Spleen (tissue), 11 donors: ENCODE data around the gene SEPTIN11. TPM values are rescaled to one million over a fixed set of nuclear protein-coding genes. Genes with fewer than 3 reads are reported as not detected.

Experiments
- DNase-seq: peaks from one replicate; pipeline ENCODE4 v3.0.0-alpha.2; 2020
- H3K27ac ChIP-seq, 8 donors: fragments of 200-600 bp; sonication (generic) in 7 of 8; 1 replicate in 4 of 8; 2 replicates in 4 of 8; pipeline versions ENCODE4 v1.5.0 to v1.8.0; 2016 to 2021; ENCODE audit warnings: inconsistent platforms in 4 of 8, mild to moderate bottlenecking in 4 of 8, moderate library complexity in 1 of 8
- H3K27me3 ChIP-seq, 7 donors: fragments of 200-600 bp; sonication (generic) in 6 of 7; replicated peaks in 1 of 7; 1 replicate in 4 of 7; 2 replicates in 3 of 7; pipeline versions ENCODE4 v1.5.0 to v1.8.0; 2016 to 2021; ENCODE audit warnings: inconsistent platforms in 3 of 7, mild to moderate bottlenecking in 1 of 7
- H3K36me3 ChIP-seq, 6 donors: fragments of 200-600 bp; sonication (generic) in 5 of 6; 1 replicate in 4 of 6; 2 replicates in 2 of 6; pipeline versions ENCODE4 v1.5.0 to v1.8.0; 2016 to 2021; ENCODE audit warnings: inconsistent platforms in 2 of 6
- H3K4me1 ChIP-seq, 6 donors: fragments of 200-600 bp; sonication (generic) in 5 of 6; 1 replicate in 3 of 6; 2 replicates in 3 of 6; pipeline versions ENCODE4 v1.5.0 to v1.8.0; 2016 to 2021; ENCODE audit warnings: inconsistent platforms in 3 of 6
- H3K4me3 ChIP-seq, 8 donors: fragments of 200-600 bp; sonication (generic) in 7 of 8; 1 replicate in 4 of 8; 2 replicates in 4 of 8; pipeline versions ENCODE4 v1.5.0 to v1.8.0; 2016 to 2021; ENCODE audit warnings: inconsistent platforms in 4 of 8, mild to moderate bottlenecking in 4 of 8, moderate library complexity in 2 of 8
- H3K9me3 ChIP-seq, 8 donors: fragments of 200-600 bp; sonication (generic) in 7 of 8; 1 replicate in 4 of 8; 2 replicates in 4 of 8; pipeline versions ENCODE4 v1.5.0 to v1.8.0; 2016 to 2021; ENCODE audit warnings: inconsistent platforms in 4 of 8
- POLR2A ChIP-seq, 3 donors: fragments of 450-650 bp; IDR thresholded peaks; one replicate each; pipeline ENCODE4 v1.5.1; 2017; ENCODE audit warnings: antibody characterized with exemption in 3 of 3, mild to moderate bottlenecking in 1 of 3
- POLR2AphosphoS5 ChIP-seq, 3 donors: sonication (generic); formaldehyde crosslinking; IDR thresholded peaks; one replicate each; pipeline ENCODE4 v1.5.1; 2017; ENCODE audit warnings: antibody characterized with exemption in 3 of 3
- WGBS, 5 donors: extraction: QIAGEN DNeasy Blood & Tissue Kit in 3 of 5; methylation state at CpG; one replicate each; pipeline versions ENCODE4 v1.1.5 to v1.1.7; 2013 to 2018; 5-methylcytosine and 5-hydroxymethylcytosine counted together
- intact Hi-C: fragments of 100-400 bp; cut with DNase I; formaldehyde crosslinking; loops from one replicate; pipeline ENCODE4 v1.15.0; 2023; ENCODE audit warnings: low total_unique reads
- polyA plus RNA-seq, 3 donors: library from polyadenylated mRNA; stranded (reverse); fragments of 200-250 nt; gene quantifications; one replicate each; pipeline ENCODE4 v1.2.1, GENCODE V29; 2013
- total RNA-seq, 7 donors: library from RNA; depleted of rRNA in 3 of 7; stranded (reverse); fragments of >200 nt in 3 of 7; fragmentation: NEBNext Ultra II Directional in 4 of 7; extraction: Animal tissue kit (Norgen Biotek cat#: 25700) in 4 of 7; gene quantifications; one replicate each; pipeline versions ENCODE4 v1.1.0 to v1.2.1, GENCODE V29; 2016 to 2021
- TF ChIP-seq, protein P1 (sequence below), 11 experiments: fragments of 200-600 bp in 7 of 11; fragments of 450-650 bp in 4 of 11; sonication (generic) in 4 of 11; IDR thresholded peaks in 8 of 11; conservative IDR thresholded peaks in 3 of 11; 1 replicate in 7 of 11; 2 replicates in 4 of 11; pipeline versions ENCODE4 v1.4.0 to v1.8.0; 2016 to 2021; ENCODE audit warnings: antibody characterized with exemption in 11 of 11, inconsistent platforms in 4 of 11, mild to moderate bottlenecking in 1 of 11
- donor health status: healthy with polysubstance abuse.
- donor health status: DM: no; HTN: no; CAD: no; lungs with moderate emphysema.
- donor health status: DM: no; HTN: no; CAD: no.
- donor health status: Bipolar disorder and iron deficiency.
- donor health status: healthy.
- donor health status: DM: no; HTN: no; CAD: no.
- donor health status: DM: yes; HTN: yes; CAD: no.

SEPTIN11 gene
- total and polyA plus RNA-seq, 10 donors, result 9.7 to 91.9 (median 53.3) TPM

DNA sequence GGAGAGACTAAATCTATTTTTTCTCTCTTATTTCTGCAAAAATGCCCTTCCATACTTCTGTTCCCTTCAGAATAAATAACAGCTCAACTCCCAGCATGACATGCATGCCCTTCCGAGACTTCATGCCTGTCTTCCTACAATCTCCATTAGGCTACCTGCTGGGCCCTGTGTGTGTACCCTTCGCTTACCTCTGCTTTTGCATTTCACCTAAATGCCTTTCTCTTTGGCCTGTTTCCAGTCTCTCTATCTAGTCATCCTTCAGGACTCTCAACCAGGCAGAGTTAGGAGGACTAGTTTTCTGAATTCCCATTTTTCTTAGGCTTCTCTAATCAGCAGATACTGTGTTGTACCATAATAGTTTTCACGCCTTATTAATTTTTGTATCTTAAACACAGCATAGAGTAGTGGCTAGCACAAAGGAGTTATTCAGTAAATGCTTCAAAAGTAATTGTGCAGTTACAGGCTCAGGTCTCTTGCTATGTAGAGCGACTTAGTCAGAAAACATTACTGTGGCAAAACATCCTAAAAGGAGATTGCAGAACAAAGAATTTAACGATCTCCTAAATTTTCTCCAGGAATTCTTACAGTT is 20.5 kb downstream of the SEPTIN11 start:
- H3K4me3 ChIP-seq, result no peak overlapping the region
- no peaks in the 10 kb centered on the region for H3K4me1 ChIP-seq
- H3K27me3 ChIP-seq, result no peaks in the 10 kb centered on the region
- no peak overlapping the region for H3K27ac ChIP-seq
- WGBS, 5 donors, result 83 to 94% (median 92%) methylated on average over 5 of the region's 5 CpGs
- TF ChIP-seq, protein P1, sequence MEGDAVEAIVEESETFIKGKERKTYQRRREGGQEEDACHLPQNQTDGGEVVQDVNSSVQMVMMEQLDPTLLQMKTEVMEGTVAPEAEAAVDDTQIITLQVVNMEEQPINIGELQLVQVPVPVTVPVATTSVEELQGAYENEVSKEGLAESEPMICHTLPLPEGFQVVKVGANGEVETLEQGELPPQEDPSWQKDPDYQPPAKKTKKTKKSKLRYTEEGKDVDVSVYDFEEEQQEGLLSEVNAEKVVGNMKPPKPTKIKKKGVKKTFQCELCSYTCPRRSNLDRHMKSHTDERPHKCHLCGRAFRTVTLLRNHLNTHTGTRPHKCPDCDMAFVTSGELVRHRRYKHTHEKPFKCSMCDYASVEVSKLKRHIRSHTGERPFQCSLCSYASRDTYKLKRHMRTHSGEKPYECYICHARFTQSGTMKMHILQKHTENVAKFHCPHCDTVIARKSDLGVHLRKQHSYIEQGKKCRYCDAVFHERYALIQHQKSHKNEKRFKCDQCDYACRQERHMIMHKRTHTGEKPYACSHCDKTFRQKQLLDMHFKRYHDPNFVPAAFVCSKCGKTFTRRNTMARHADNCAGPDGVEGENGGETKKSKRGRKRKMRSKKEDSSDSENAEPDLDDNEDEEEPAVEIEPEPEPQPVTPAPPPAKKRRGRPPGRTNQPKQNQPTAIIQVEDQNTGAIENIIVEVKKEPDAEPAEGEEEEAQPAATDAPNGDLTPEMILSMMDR (IDR thresholded peaks at IDR 0.05 in 8 of 11, conservative IDR thresholded peaks at IDR 0.05 in 3 of 11), result no peak
- no peak for TF ChIP-seq POLR2AphosphoS5 (IDR thresholded peaks at IDR 0.05)
- TF ChIP-seq POLR2A (IDR thresholded peaks at IDR 0.05), result no peak
- H3K9me3 ChIP-seq, result no peaks in the 10 kb centered on the region
- H3K36me3 ChIP-seq, result no peaks in the 10 kb centered on the region
- no peak for DNase-seq
- intact Hi-C loops, result no loop called here

DNA sequence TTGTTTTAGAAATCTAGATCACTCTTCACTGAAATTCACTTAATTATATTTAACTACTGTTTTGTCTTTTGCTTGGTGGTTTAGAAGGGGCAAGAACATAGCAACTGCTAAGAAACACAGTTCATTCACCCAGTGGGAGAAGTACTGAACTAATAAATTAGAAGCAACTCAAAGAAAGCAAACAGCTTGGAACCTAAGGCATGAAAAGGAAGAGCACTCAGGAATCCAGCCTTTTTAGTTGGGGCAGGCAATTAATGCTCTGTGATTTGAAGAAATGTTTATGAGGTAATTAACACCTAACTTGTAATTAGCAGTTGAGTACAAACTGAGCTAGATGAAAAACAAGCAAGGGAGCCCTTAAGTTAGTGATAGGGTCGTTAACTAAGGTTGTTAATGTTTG is 22.8 kb downstream of the SEPTIN11 start:
- TF ChIP-seq, protein P1 (IDR thresholded peaks at IDR 0.05 in 8 of 11, conservative IDR thresholded peaks at IDR 0.05 in 3 of 11), result no peak
- TF ChIP-seq POLR2A (IDR thresholded peaks at IDR 0.05), result no peak
- no peak for TF ChIP-seq POLR2AphosphoS5 (IDR thresholded peaks at IDR 0.05)
- 83 to 100% (median 94%) methylated on average over 1 of the region's 1 CpG for WGBS, 5 donors
- Histone ChIP-seq H3K36me3 (no peaks in the 10 kb centered on the region), H3K27me3 (no peaks in the 10 kb centered on the region), H3K27ac (no peak overlapping the region), H3K4me3 (no peak overlapping the region), H3K9me3 (no peaks in the 10 kb centered on the region), H3K4me1 (peaks cover 0 to 2% (median 0%) of the 10 kb centered on the region in 6 donors)
- intact Hi-C loops, result no loop called here
- no peak for DNase-seq

DNA sequence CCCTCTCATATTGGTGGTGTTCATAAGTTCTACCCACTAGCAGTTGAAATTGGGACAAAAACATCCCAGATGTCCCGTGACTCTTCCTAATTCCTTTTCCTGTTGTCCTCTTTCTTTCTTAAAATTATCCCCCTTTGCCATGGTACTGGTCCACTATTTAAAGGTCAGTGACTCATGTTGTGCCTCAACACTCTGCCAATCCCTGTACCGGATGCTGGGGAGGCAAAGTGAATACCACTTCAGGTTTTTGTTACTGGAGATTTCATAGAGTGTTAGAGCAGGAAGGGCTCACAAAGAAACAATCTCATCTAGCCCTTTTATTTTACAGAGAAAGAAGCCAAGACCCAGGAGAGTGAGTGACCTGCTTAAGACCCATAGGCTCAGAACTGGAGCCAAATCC is 24.6 kb downstream of the SEPTIN11 start:
- H3K4me3 ChIP-seq, result no peak overlapping the region
- H3K36me3 ChIP-seq, result no peaks in the 10 kb centered on the region
- intact Hi-C loops, result no loop called here
- WGBS, 5 donors, result 89 to 95% (median 92%) methylated on average over 2 of the region's 2 CpGs
- DNase-seq, result no peak
- H3K27ac ChIP-seq, result no peak overlapping the region
- H3K9me3 ChIP-seq, result no peaks in the 10 kb centered on the region
- H3K4me1 ChIP-seq, result peaks cover 0 to 18% (median 6%) of the 10 kb centered on the region in 6 donors
- H3K27me3 ChIP-seq, result no peaks in the 10 kb centered on the region
- TF ChIP-seq, protein P1 (IDR thresholded peaks at IDR 0.05 in 8 of 11, conservative IDR thresholded peaks at IDR 0.05 in 3 of 11), result no peak
- TF ChIP-seq POLR2A (IDR thresholded peaks at IDR 0.05) (no peak), POLR2AphosphoS5 (IDR thresholded peaks at IDR 0.05) (no peak)

DNA sequence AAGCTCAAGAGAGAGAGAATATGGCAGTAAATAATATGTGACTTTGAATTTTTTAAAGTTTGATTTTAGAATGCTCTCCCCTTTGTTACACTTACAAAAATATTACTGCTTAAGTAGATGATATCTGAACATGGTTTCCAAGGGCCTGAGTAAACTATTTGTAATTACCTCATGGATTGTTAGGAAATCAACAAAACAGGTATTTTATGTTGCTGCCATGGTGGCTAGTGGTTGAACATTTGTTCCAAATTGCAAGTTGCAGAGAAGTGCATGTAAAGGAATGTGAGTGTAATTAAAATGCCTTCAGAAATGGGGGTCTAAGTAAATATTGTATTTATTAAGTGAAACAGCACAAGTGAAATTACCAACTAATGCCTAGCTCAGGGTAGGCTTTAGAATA is 27.6 kb downstream of the SEPTIN11 start:
- no peaks in the 10 kb centered on the region for H3K9me3 ChIP-seq
- H3K27me3 ChIP-seq, result no peaks in the 10 kb centered on the region
- intact Hi-C loops, result no loop called here
- no peak overlapping the region for H3K4me3 ChIP-seq
- H3K36me3 ChIP-seq, result no peaks in the 10 kb centered on the region
- no peak for TF ChIP-seq POLR2A (IDR thresholded peaks at IDR 0.05)
- TF ChIP-seq, protein P1 (IDR thresholded peaks at IDR 0.05 in 8 of 11, conservative IDR thresholded peaks at IDR 0.05 in 3 of 11), result no peak
- TF ChIP-seq POLR2AphosphoS5 (IDR thresholded peaks at IDR 0.05), result no peak
- H3K27ac ChIP-seq, result no peak overlapping the region
- H3K4me1 ChIP-seq, result peaks cover 0 to 37% (median 12%) of the 10 kb centered on the region in 6 donors
- DNase-seq, result no peak
